GDM1 (cell line): ENCODE measurements around the gene GRIK3.

Source experiments
- DNase-seq: peaks from one replicate; lab custom pipeline; 2025; lab: John Stamatoyannopoulos, UW

GRIK3 gene

GRCh38 chr1:37043101-37043500 is 8.8 kb upstream of the GRIK3 start:
- DNase-seq, result no peak

- no peak for DNase-seq
Measured at GRCh38 chr1:37042506-37042905, 8.2 kb upstream of the GRIK3 start.

- DNase-seq, result no peak
Measured at GRCh38 chr1:37041483-37041882, 7.2 kb upstream of the GRIK3 start.

GRCh38 chr1:37040773-37041172 is 6.5 kb upstream of the GRIK3 start:
- no peak for DNase-seq

- DNase-seq, result no peak
Measured at GRCh38 chr1:37040261-37040660, 5.9 kb upstream of the GRIK3 start.

- DNase-seq, result no peak
Measured at GRCh38 chr1:37038227-37039093, 4.1 kb upstream of the GRIK3 start.

- no peak for DNase-seq
Measured at GRCh38 chr1:37037690-37038089, 3.4 kb upstream of the GRIK3 start.

- no peak for DNase-seq
Measured at GRCh38 chr1:37036667-37037053, 2.3 kb upstream of the GRIK3 start.

GRCh38 chr1:37035796-37036666 is 1.7 kb upstream of the GRIK3 start:
- no peak for DNase-seq

- no peak for DNase-seq
Measured at GRCh38 chr1:37035014-37035691, 838 bp upstream of the GRIK3 start.

GRCh38 chr1:37033355-37034101 is 787 bp downstream of the GRIK3 start:
- no peak for DNase-seq

- DNase-seq, result no peak
Measured at GRCh38 chr1:37032660-37033354, 1.5 kb downstream of the GRIK3 start.

- DNase-seq, result no peak
Measured at GRCh38 chr1:37031871-37032270, 2.4 kb downstream of the GRIK3 start.

GRCh38 chr1:37031429-37031828 is 2.9 kb downstream of the GRIK3 start:
- DNase-seq, result no peak

GRCh38 chr1:37028981-37029617 is 5.2 kb downstream of the GRIK3 start:
- DNase-seq, result no peak

- DNase-seq, result no peak
Measured at GRCh38 chr1:37021502-37021901, 12.8 kb downstream of the GRIK3 start.

- DNase-seq, result no peak
Measured at GRCh38 chr1:37020653-37021277, 13.6 kb downstream of the GRIK3 start.

- DNase-seq, result no peak
Measured at GRCh38 chr1:37018510-37018909, 15.8 kb downstream of the GRIK3 start.

GRCh38 chr1:37017720-37018119 is 16.6 kb downstream of the GRIK3 start:
- DNase-seq, result no peak

- no peak for DNase-seq
Measured at GRCh38 chr1:37016121-37016520, 18.2 kb downstream of the GRIK3 start.
